DOHH2 (cell line): ENCODE measurements around the gene HES7.

Experiments used
- H3F3A ChIP-seq: fragments of 200-600 bp; sonication (generic), shearing (Covaris generic); 2 replicates; pipeline ENCODE4 v1.6.0; 2016; ENCODE audit warnings: antibody characterized with exemption, mild to moderate bottlenecking; ENCODE audit not compliant: control insufficient read depth, insufficient read depth
- H3K27ac ChIP-seq: fragments of 200-600 bp; sonication (generic); 2 replicates; pipeline ENCODE4 v1.5.1; 2014; ENCODE audit warnings: low read depth, mild to moderate bottlenecking, low read length, moderate library complexity
- H3K27me3 ChIP-seq: fragments of 200-600 bp; sonication (generic); 2 replicates; pipeline ENCODE4 v1.6.1; 2014; ENCODE audit warnings: mild to moderate bottlenecking, low read length, mixed read lengths; ENCODE audit not compliant: control insufficient read depth
- H3K36me3 ChIP-seq: fragments of 200-600 bp; sonication (generic); 2 replicates; pipeline ENCODE4 v1.6.1; 2014; ENCODE audit warnings: mild to moderate bottlenecking, low read length, moderate library complexity, mixed read lengths; ENCODE audit not compliant: control insufficient read depth
- H3K4me1 ChIP-seq: fragments of 200-600 bp; sonication (generic); 2 replicates; pipeline ENCODE4 v1.6.1; 2014; ENCODE audit warnings: mild to moderate bottlenecking, low read length, mixed read lengths; ENCODE audit not compliant: control insufficient read depth
- H3K4me2 ChIP-seq: fragments of 200-600 bp; sonication (generic); 2 replicates; pipeline ENCODE4 v1.6.0; 2014; ENCODE audit warnings: mild to moderate bottlenecking, low read length, moderate library complexity
- H3K4me3 ChIP-seq: fragments of 200-600 bp; sonication (generic); 2 replicates; pipeline ENCODE4 v1.5.1; 2014; ENCODE audit warnings: mild to moderate bottlenecking, low read length, mixed read lengths
- H3K79me2 ChIP-seq: fragments of 200-600 bp; sonication (generic); 2 replicates; pipeline ENCODE4 v1.6.1; 2014; ENCODE audit warnings: mild to moderate bottlenecking, low read length, mixed read lengths; ENCODE audit not compliant: control insufficient read depth
- H3K9me2 ChIP-seq: fragments of 200-600 bp; sonication (generic); replicated peaks from 2 replicates; pipeline ENCODE4 v1.6.1; 2014; ENCODE audit warnings: mild to moderate bottlenecking, low read length, mixed read lengths; ENCODE audit not compliant: control insufficient read depth
- H3K9me3 ChIP-seq: fragments of 200-600 bp; sonication (generic); 2 replicates; pipeline ENCODE4 v1.6.1; 2014; ENCODE audit warnings: antibody characterized with exemption, low read length, mixed read lengths; ENCODE audit not compliant: control insufficient read depth, insufficient read depth
- H4K20me1 ChIP-seq: fragments of 200-600 bp; sonication (generic); 2 replicates; pipeline ENCODE4 v1.6.0; 2014; ENCODE audit warnings: low read depth, mild to moderate bottlenecking, antibody characterized with exemption, low read length, moderate library complexity; ENCODE audit not compliant: control insufficient read depth, insufficient read depth
- EZH2phosphoT487 ChIP-seq: fragments of 200-600 bp; sonication (generic); IDR thresholded peaks from 2 replicates; pipeline ENCODE4 v1.6.1; 2017; ENCODE audit warnings: borderline replicate concordance, mild to moderate bottlenecking, antibody characterized with exemption, low read length, moderate library complexity, mixed read lengths
- TF ChIP-seq, protein P1 (sequence below): fragments of 200-600 bp; sonication (generic); IDR thresholded peaks from one replicate; pipeline ENCODE4 v1.5.1; 2014; ENCODE audit warnings: antibody characterized with exemption, mild to moderate bottlenecking, low read depth, low read length; ENCODE audit not compliant: poor library complexity, severe bottlenecking

Gene HES7

DNA sequence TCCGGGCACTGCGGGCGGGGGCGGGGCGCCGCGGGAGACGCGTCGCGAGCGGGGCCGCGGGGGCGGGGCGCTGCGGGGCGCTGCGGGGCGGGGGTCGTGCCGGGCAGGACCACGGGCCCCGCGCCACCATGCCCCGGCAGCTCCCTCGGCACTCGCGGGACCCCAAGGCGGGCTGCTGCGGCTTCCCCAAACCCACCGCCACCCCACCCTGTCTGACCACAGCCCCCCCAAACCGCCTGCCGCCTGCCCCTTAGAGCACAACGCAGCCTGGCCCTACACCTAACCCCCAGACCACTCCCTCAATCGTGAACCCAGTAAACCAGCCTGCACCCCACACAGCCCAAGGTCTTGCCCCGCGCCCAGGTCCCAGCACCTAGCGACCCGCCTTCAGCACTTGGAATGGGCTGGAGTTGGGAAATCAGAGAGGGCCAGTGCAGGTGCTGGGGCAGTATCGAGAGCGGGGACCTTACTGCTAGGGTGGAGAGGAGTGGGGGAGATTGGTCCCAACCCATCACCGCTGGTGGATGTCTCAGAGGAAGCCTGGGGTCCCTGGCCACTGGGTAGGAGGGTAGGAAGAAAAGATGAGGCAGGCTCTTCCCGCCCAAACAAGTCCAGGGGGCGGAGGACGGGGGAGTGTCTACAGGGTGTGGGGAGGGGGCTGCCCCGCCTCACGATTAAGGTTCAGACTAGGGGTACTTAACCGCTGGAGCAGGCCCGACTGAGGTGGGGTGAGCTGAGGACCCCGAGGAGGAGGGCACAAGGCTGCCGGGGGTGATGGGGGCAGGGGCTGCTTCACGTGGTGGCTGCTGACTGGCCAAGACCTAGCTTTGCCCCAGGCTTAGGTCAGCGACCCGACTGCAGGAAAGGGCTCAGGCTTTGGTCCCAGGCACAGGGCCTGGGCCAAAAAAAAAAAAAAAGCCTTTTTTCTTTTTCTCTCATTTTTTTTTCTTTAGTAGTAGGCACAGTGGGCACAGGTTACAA is 39.4 kb upstream of the HES7 start:
- Histone ChIP-seq H3K27ac (peak overlapping the region; percentile 69), H3K27me3 (no peaks in the 10 kb centered on the region), H3K4me2 (peak overlapping the region; percentile 100), H3K9me2 (no peaks in the 10 kb centered on the region), H4K20me1 (peaks cover 7% of the 10 kb centered on the region; the same call in 1 of the 2 replicates), H3K79me2 (peaks cover 34% of the 10 kb centered on the region), H3K4me3 (peak overlapping the region; percentile 99), H3K9me3 (no peaks in the 10 kb centered on the region), H3F3A (peaks cover 18% of the 10 kb centered on the region), H3K4me1 (peaks cover 53% of the 10 kb centered on the region), H3K36me3 (peaks cover 38% of the 10 kb centered on the region)
- no peak for TF ChIP-seq EZH2phosphoT487
- TF ChIP-seq, protein P1, sequence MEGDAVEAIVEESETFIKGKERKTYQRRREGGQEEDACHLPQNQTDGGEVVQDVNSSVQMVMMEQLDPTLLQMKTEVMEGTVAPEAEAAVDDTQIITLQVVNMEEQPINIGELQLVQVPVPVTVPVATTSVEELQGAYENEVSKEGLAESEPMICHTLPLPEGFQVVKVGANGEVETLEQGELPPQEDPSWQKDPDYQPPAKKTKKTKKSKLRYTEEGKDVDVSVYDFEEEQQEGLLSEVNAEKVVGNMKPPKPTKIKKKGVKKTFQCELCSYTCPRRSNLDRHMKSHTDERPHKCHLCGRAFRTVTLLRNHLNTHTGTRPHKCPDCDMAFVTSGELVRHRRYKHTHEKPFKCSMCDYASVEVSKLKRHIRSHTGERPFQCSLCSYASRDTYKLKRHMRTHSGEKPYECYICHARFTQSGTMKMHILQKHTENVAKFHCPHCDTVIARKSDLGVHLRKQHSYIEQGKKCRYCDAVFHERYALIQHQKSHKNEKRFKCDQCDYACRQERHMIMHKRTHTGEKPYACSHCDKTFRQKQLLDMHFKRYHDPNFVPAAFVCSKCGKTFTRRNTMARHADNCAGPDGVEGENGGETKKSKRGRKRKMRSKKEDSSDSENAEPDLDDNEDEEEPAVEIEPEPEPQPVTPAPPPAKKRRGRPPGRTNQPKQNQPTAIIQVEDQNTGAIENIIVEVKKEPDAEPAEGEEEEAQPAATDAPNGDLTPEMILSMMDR: no peak

DNA sequence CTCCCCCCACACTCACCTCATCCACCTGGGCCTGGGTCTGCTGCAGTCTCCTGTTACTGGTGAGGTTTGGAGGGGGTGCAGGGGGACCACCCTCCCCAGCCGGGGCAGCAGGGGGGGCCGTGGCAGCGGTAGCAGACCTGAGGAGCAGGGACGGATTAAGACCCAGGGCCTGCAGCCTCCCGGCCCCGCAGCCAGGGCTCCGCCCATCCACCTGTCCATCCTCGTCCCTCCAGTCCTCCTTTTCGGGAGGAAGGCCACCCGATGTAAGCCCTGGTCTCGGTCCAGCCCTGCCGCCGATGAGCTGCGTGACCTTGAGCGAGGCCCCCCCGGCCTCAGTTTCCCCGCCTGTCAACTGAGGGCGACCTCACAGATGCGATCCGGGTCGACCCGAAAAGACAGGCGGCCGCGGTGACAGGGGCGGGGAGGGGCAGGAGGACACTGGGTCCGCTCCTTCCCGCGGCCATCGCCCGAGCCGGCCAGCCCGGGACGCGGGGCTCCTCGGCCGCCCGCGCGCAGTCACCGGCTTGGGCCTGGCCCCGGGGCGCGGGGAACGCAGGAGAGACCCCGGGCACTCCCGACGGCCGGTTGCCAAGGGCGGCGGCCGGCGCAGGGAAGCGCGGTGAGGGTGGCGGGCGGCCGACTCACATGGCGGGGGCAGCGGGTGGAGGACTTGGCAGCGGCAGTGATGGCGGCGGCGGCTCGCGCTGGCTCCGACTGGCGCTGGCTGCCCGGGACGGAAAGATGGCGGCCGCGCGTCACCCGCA is 38.5 kb upstream of the HES7 start, which contains the start of gene VAMP2:
VAMP2 (minus strand) TSS at position 716 of the 764 bp plus-strand sequence; CDS start at position 647, 69 bp downstream.
- Histone ChIP-seq H3K36me3 (peaks cover 43% of the 10 kb centered on the region), H4K20me1 (peaks cover 7% of the 10 kb centered on the region; the same call in 1 of the 2 replicates), H3K9me2 (no peaks in the 10 kb centered on the region), H3K9me3 (no peaks in the 10 kb centered on the region), H3F3A (peaks cover 18% of the 10 kb centered on the region), H3K27me3 (no peaks in the 10 kb centered on the region), H3K4me3 (peak within 1 kb of the TSS; percentile 99), H3K4me2 (peak within 1 kb of the TSS; percentile 100), H3K4me1 (peaks cover 55% of the 10 kb centered on the region), H3K27ac (peak within 1 kb of the TSS; percentile 69), H3K79me2 (peaks cover 34% of the 10 kb centered on the region)
- TF ChIP-seq, protein P1: no peak
- TF ChIP-seq EZH2phosphoT487: no peak

DNA sequence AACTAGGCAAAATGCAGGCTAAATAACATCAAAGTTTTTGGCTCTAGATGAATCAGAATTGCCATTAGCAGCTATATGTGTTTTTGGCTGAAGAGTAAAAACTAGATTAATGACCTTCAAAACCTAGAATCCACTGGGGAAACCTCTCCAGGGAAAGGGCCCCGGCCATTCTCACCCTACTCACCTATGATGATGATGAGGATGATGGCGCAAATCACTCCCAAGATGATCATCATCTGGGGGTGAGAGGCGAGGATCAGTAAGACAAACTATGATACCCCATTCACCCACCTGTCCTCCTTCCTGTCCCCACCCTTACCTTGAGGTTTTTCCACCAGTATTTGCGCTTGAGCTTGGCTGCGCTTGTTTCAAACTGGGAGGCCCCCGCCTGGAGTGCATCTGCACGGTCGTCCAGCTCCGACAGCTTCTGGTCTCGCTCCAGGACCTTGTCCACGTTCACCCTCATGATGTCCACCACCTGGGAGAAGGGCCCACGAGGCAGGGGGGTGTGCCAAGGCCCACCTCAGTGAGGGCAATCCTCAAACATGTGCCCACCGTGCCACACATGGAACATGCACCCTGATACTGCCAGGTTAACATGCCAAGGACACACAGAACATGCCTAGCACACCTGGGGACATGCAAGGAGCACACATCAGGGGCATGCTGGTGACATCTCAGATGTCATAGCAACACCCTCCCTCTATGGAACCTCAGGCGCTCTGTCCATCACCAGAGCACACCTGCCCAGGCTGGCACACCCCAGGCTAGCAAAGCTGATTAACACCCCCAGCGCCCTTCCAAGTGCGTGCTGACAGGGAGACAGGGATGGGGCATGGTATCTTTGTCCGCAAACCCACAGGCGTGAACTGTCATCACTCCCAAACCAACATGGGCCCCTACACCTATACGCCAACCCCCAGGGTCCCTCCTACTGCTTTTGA is 37.7 kb upstream of the HES7 start:
- Histone ChIP-seq H3F3A (peaks cover 18% of the 10 kb centered on the region), H3K4me1 (peaks cover 61% of the 10 kb centered on the region), H4K20me1 (peaks cover 7% of the 10 kb centered on the region; the same call in 1 of the 2 replicates), H3K79me2 (peaks cover 34% of the 10 kb centered on the region), H3K9me3 (no peaks in the 10 kb centered on the region), H3K27me3 (no peaks in the 10 kb centered on the region), H3K4me3 (peak overlapping the region; percentile 99), H3K9me2 (no peaks in the 10 kb centered on the region), H3K27ac (peak overlapping the region; percentile 63; the same call in 1 of the 2 replicates), H3K4me2 (peak overlapping the region; percentile 68), H3K36me3 (peaks cover 43% of the 10 kb centered on the region)
- TF ChIP-seq EZH2phosphoT487: no peak
- TF ChIP-seq, protein P1: no peak
